Measurements from ENCODE around the gene CAMK2N1. TPM values are rescaled to one million over a fixed set of nuclear protein-coding genes. Genes with fewer than 3 reads are reported as not detected.

CAMK2N1 gene
- total RNA-seq, 1 donor from 2014 or later = 30.0 TPM

- H3K36me3 Mint-ChIP-seq (ENCODE audit: unreplicated experiment) = no peaks in the 10 kb centered on the region
- H3K4me3 Mint-ChIP-seq (ENCODE audit: unreplicated experiment) = no peak overlapping the region
- no peak overlapping the region for H3K27ac Mint-ChIP-seq (ENCODE audit: unreplicated experiment)
- no peaks in the 10 kb centered on the region for H3K9me3 Mint-ChIP-seq (ENCODE audit: unreplicated experiment)
- H3K27me3 Mint-ChIP-seq (ENCODE audit: unreplicated experiment) = peaks cover 14% of the 10 kb centered on the region
- TF ChIP-seq CTCF (IDR thresholded peaks at IDR 0.05) = no peak
- no peaks in the 10 kb centered on the region for H3K4me1 Mint-ChIP-seq (ENCODE audit: unreplicated experiment)
- DNase-seq (ENCODE audit: extremely low spot score, unreplicated experiment) = no peak
Measured at GRCh38 chr1:20443703-20444586, 42.1 kb downstream of the CAMK2N1 start.

- DNase-seq (ENCODE audit: extremely low spot score, unreplicated experiment) = no peak
- Mint-ChIP-seq H3K27me3 (ENCODE audit: unreplicated experiment) (peaks cover 16% of the 10 kb centered on the region), H3K36me3 (ENCODE audit: unreplicated experiment) (no peaks in the 10 kb centered on the region), H3K27ac (ENCODE audit: unreplicated experiment) (no peak overlapping the region), H3K4me3 (ENCODE audit: unreplicated experiment) (no peak overlapping the region), H3K4me1 (ENCODE audit: unreplicated experiment) (no peaks in the 10 kb centered on the region), H3K9me3 (ENCODE audit: unreplicated experiment) (no peaks in the 10 kb centered on the region)
- no peak for TF ChIP-seq CTCF (IDR thresholded peaks at IDR 0.05)
Measured at GRCh38 chr1:20442920-20443625, 42.9 kb downstream of the CAMK2N1 start.

GRCh38 chr1:20440785-20441200, 45.2 kb downstream of the CAMK2N1 start:
- no peak for DNase-seq (ENCODE audit: extremely low spot score, unreplicated experiment)

GRCh38 chr1:20439282-20439681, 46.7 kb downstream of the CAMK2N1 start:
- Mint-ChIP-seq H3K27ac (ENCODE audit: unreplicated experiment) (no peak overlapping the region), H3K27me3 (ENCODE audit: unreplicated experiment) (peaks cover 34% of the 10 kb centered on the region), H3K4me1 (ENCODE audit: unreplicated experiment) (no peaks in the 10 kb centered on the region), H3K9me3 (ENCODE audit: unreplicated experiment) (no peaks in the 10 kb centered on the region), H3K36me3 (ENCODE audit: unreplicated experiment) (no peaks in the 10 kb centered on the region), H3K4me3 (ENCODE audit: unreplicated experiment) (no peak overlapping the region)
- TF ChIP-seq CTCF (IDR thresholded peaks at IDR 0.05) = no peak
- no peak for DNase-seq (ENCODE audit: extremely low spot score, unreplicated experiment)

More at GRCh38 chr1:20440785-20441200, 45.2 kb downstream of the CAMK2N1 start:
- no peaks in the 10 kb centered on the region for H3K4me1 Mint-ChIP-seq (ENCODE audit: unreplicated experiment)
- peaks cover 21% of the 10 kb centered on the region for H3K27me3 Mint-ChIP-seq (ENCODE audit: unreplicated experiment)
- TF ChIP-seq CTCF (IDR thresholded peaks at IDR 0.05) = no peak
- no peaks in the 10 kb centered on the region for H3K36me3 Mint-ChIP-seq (ENCODE audit: unreplicated experiment)
- H3K27ac Mint-ChIP-seq (ENCODE audit: unreplicated experiment) = no peak overlapping the region
- no peaks in the 10 kb centered on the region for H3K9me3 Mint-ChIP-seq (ENCODE audit: unreplicated experiment)
- no peak overlapping the region for H3K4me3 Mint-ChIP-seq (ENCODE audit: unreplicated experiment)

- no peak for TF ChIP-seq CTCF (IDR thresholded peaks at IDR 0.05)
- Mint-ChIP-seq H3K9me3 (ENCODE audit: unreplicated experiment) (no peaks in the 10 kb centered on the region), H3K4me1 (ENCODE audit: unreplicated experiment) (no peaks in the 10 kb centered on the region), H3K36me3 (ENCODE audit: unreplicated experiment) (no peaks in the 10 kb centered on the region), H3K27me3 (ENCODE audit: unreplicated experiment) (peaks cover 33% of the 10 kb centered on the region), H3K4me3 (ENCODE audit: unreplicated experiment) (no peak overlapping the region), H3K27ac (ENCODE audit: unreplicated experiment) (no peak overlapping the region)
- DNase-seq (ENCODE audit: extremely low spot score, unreplicated experiment) = no peak
Measured at GRCh38 chr1:20437640-20438039, 48.4 kb downstream of the CAMK2N1 start.
